DOHH2 (cell line): Measurements from ENCODE around the gene PNPLA7.

Source experiments
- CTCF ChIP-seq: fragments of 200-600 bp; sonication (generic); IDR thresholded peaks from one replicate; pipeline ENCODE4 v1.5.1; 2014; ENCODE audit warnings: antibody characterized with exemption, mild to moderate bottlenecking, low read depth, low read length; ENCODE audit not compliant: poor library complexity, severe bottlenecking
- EZH2phosphoT487 ChIP-seq: fragments of 200-600 bp; sonication (generic); IDR thresholded peaks from 2 replicates; pipeline ENCODE4 v1.6.1; 2017; ENCODE audit warnings: borderline replicate concordance, mild to moderate bottlenecking, antibody characterized with exemption, low read length, moderate library complexity, mixed read lengths

- no peak for TF ChIP-seq CTCF
- no peak for TF ChIP-seq EZH2phosphoT487
Observed at GRCh38 chr9:137437691-137438590, 112.3 kb downstream of the PNPLA7 start.
